Astrocyte of the cerebellum (primary cell): ENCODE results near the gene SLX4IP.
"Not testable (repeated sequence)": the region's sequence is repeated elsewhere in the genome, so short reads cannot be mapped to it uniquely, and the experiment has no call there.

Source experiments
- DNase-seq: peaks from one replicate; pipeline ENCODE4 v3.0.0-alpha.2; 2011; ENCODE audit warnings: low read depth
- H3K4me3 ChIP-seq: 2 replicates; pipeline ENCODE4 v1.5.1; 2011; ENCODE audit warnings: mild to moderate bottlenecking, low read depth, low read length, moderate library complexity
- in situ Hi-C: cut with HindIII; loops from 2 replicates; pipeline ENCODE4 v1.10.0; 2017; ENCODE audit warnings: low sequenced_read_pairs
- TF ChIP-seq, protein P1 (sequence below): IDR thresholded peaks from 2 replicates; pipeline ENCODE4 v1.5.1; 2012; ENCODE audit warnings: low read length, low read depth, moderate library complexity, mild to moderate bottlenecking; ENCODE audit errors: missing control alignments

Gene SLX4IP

DNA sequence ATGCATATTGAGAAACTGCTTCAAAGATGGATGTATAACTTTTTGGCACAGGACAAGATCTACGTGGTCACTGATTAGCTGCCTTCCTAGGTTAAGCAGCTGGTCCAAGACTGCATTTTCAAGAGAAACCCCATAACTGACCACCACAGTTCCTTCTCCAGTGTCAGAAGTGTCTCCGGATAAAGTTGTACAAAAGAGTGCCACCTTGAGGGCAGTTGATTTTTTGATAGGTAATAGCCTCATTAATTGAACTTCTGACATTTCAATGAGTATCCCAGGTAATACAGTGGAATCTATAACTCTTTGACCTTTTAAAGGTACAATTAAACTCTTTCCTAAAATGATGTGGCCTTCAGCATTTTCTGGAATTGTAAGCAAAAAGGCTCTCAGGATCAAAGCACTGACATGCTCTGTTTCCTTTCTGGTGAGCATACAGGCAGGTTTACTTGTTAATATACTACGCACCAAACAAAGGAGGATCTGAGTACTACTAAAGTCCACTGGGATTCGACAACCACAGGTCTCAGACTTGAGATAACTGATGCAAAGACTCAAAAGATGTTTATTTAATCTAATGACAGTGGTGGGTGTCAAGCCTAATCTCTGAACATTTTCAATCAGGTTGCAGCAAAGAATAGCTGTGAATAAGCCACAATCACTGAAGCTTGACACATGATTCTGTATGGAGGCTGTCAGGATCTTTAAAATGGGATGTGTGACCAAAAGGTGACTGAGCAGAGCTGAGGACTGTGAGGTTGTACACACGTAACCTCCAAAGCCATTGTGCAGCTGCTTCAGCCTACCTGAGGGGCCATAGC, 22.3 kb upstream of the SLX4IP start:
- TF ChIP-seq, protein P1, sequence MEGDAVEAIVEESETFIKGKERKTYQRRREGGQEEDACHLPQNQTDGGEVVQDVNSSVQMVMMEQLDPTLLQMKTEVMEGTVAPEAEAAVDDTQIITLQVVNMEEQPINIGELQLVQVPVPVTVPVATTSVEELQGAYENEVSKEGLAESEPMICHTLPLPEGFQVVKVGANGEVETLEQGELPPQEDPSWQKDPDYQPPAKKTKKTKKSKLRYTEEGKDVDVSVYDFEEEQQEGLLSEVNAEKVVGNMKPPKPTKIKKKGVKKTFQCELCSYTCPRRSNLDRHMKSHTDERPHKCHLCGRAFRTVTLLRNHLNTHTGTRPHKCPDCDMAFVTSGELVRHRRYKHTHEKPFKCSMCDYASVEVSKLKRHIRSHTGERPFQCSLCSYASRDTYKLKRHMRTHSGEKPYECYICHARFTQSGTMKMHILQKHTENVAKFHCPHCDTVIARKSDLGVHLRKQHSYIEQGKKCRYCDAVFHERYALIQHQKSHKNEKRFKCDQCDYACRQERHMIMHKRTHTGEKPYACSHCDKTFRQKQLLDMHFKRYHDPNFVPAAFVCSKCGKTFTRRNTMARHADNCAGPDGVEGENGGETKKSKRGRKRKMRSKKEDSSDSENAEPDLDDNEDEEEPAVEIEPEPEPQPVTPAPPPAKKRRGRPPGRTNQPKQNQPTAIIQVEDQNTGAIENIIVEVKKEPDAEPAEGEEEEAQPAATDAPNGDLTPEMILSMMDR: peak; percentile 31
- in situ Hi-C loops: loop anchor here (25.0 kb wide), 1 partner anchor 425 kb away; no protein-coding TSS in a partner anchor
- no peak overlapping the region for H3K4me3 ChIP-seq
- DNase-seq: no peak

DNA sequence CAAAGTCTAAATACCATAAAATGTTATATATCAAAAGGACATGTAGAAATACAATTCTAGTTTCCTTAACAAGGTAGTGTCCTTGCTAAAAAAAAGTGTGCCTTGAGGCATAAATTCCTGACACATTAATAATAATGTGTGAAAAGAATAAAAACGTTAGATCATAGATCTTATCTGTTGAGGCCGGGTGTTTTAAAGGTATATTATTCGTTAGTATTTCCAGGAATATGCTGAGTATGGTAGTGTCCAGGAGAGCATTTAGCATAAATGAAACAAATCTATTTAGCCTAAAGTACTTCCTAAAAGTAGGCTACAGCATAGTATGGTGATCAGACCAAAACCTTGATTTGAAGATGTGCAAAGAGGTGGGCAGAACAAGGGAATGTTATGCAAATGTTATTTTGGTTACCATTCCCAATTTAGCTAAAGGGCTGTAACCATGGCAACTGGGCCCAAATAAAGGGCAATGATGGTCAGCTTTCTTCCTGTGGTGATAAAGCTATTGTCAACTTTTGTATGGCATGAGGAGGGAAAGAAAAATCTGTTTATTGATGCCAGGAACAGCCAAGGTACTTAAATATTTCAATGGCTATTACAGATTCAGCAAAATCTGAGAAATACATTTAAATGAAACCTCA, 20.0 kb upstream of the SLX4IP start:
- DNase-seq: no peak
- in situ Hi-C loops: loop anchor here (25.0 kb wide), 1 partner anchor 428 kb away; no protein-coding TSS in a partner anchor
- TF ChIP-seq, protein P1: no peak
- H3K4me3 ChIP-seq: no peak overlapping the region

DNA sequence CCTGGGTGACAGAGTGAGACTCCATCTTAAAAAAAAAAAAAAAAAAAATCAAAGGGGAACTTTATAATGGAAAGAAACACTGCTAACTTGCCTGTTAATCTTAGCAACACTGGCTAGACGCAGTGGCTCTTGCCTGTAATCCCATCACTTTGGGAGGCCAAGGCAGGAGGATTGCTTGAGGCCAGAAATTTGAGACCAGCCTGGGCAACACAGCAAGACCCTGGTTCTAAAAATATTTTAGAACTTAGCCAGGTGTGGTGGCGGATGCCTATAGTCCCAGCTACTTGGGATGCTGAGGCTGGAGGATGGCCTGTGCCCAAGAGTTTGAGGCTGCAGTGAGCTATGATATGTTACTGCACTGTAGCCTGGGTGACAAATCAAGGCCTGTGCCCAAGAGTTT, 17.9 kb upstream of the SLX4IP start:
- in situ Hi-C loops: loop anchor here (25.0 kb wide), 1 partner anchor 430 kb away; no protein-coding TSS in a partner anchor

DNA sequence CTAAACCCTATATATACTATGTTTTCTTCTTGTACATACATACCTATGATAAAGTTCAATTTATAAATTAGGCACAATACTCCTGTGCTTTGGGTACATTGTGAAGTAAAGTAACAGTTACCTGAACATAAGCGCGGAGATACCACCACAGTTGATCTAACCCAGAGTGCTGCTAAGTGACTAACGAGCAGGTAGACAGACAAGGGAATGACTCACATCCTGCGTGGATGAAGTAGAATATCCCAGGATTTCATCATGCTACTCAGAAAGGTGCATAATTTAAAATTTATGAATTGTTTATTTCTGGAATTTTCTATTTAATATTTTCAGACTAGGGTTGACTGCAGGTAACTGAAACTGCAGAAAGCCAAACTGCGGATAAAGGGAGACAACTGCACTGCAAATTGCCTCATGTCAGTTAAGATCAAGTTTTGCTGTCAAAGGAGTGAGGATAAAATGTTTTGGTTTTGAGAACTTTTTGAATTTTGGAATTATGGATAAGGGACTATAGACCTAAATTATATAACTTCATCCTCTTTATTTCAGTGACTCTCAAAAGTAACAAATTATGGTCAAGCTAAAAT, 15.5 kb upstream of the SLX4IP start:
- no peak for DNase-seq
- no peak overlapping the region for H3K4me3 ChIP-seq
- in situ Hi-C loops: loop anchor here (25.0 kb wide), 1 partner anchor 432 kb away; no protein-coding TSS in a partner anchor
- TF ChIP-seq, protein P1: no peak

More for the DNA sequence above, 17.9 kb upstream of the SLX4IP start:
- H3K4me3 ChIP-seq, DNase-seq: not testable (repeated sequence)

DNA sequence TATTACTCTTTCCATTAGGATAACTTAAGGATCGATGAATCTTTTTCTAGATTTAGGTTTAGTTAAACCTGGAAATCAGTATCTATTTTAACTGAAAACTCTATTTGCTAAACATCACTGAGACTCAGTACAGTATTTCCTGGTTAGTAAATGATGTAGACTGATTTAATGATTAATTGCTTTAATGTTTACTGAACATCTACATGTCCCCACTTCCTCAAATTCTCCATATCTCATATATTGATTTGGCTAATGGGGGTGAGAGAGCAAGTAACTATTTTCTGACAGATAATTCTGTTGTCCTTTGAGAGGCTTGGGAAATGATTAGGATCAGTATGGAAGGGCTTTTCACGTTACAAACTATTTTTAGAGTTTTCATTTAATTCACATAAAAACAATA, 11.4 kb upstream of the SLX4IP start:
- TF ChIP-seq, protein P1: no peak
- DNase-seq: no peak
- in situ Hi-C loops: loop anchor here (25.0 kb wide), 1 partner anchor 436 kb away; no protein-coding TSS in a partner anchor
- H3K4me3 ChIP-seq: no peak overlapping the region

DNA sequence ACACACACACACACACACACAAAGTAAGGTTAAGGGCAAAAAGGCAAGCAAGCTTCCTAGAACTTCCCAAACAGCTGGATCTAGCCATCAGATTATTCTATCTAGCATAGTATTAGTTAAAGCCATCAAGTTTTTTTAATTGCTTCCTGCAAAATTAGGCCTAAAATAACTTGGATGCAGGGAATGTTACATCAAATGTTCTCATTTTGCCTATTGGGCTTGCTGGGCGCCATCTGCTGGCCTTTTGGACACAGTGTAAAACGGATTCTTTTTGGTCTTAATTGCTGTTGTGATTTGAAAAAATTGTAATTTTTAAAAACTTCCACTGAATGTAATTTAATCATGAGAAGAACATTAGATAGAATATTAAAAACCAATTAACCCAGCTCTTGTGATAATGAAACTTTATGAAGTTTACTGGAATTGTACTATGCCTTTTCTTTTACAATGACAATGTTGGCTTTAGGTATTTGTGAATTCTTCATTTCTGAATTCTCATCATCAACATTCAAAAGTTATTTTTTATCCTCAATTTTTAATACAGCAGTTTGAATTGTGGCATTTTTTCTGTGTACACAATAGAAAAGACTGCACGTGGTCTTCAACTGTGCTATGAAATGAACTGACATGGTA, 7.9 kb upstream of the SLX4IP start:
- in situ Hi-C loops: no loop called here
- TF ChIP-seq, protein P1: peak; percentile 88
- H3K4me3 ChIP-seq: no peak overlapping the region
- peak; percentile 66 for DNase-seq
